Activated CD4-positive, alpha-beta T cell treated with anti-CD3 and anti-CD28 coated beads, Interleukin-2, amount 10 ng/mL, durations not matched to agents 24 days and 14 days (primary cell): Measurements from ENCODE around the gene CTNND2. TPM values are rescaled to one million over a fixed set of nuclear protein-coding genes. Genes with fewer than 3 reads are reported as not detected.
"Not testable (repeated sequence)": the region's sequence is repeated elsewhere in the genome, so short reads cannot be mapped to it uniquely, and the experiment has no call there.

ENCODE experiments used
- DNase-seq: peaks from one replicate; pipeline ENCODE4 v3.0.0; 2022
- H3K27ac Mint-ChIP-seq: one replicate; pipeline ENCODE4 v1.8.0; 2022; ENCODE audit warnings: mild to moderate bottlenecking, mixed read lengths
- H3K27me3 Mint-ChIP-seq: one replicate; pipeline ENCODE4 v1.8.0; 2022; ENCODE audit warnings: mixed read lengths
- H3K36me3 Mint-ChIP-seq: one replicate; pipeline ENCODE4 v1.8.0; 2022; ENCODE audit warnings: low read depth, mild to moderate bottlenecking, mixed read lengths
- H3K4me1 Mint-ChIP-seq: one replicate; pipeline ENCODE4 v1.8.0; 2021; ENCODE audit warnings: mixed read lengths
- H3K4me3 Mint-ChIP-seq: one replicate; pipeline ENCODE4 v1.8.0; 2022; ENCODE audit warnings: mild to moderate bottlenecking, moderate library complexity, mixed read lengths
- H3K9me3 Mint-ChIP-seq: one replicate; pipeline ENCODE4 v1.8.0; 2021; ENCODE audit warnings: mixed read lengths
- intact Hi-C: fragments of 100-400 bp; cut with micrococcal nuclease; formaldehyde crosslinking; loops from one replicate; pipeline ENCODE4 v1.15.1; 2023
- total RNA-seq: library from RNA; stranded (reverse); gene quantifications from 2 replicates; pipeline ENCODE4 v1.2.3, GENCODE V29; 2022

Gene CTNND2
- total RNA-seq, 1 donor from 2014 or later: not detected

- intact Hi-C loops: no loop called here
- Mint-ChIP-seq H3K9me3 (no peaks in the 10 kb centered on the region), H3K27me3 (no peaks in the 10 kb centered on the region), H3K27ac (no peak overlapping the region), H3K36me3 (no peaks in the 10 kb centered on the region), H3K4me3 (no peak overlapping the region), H3K4me1 (no peaks in the 10 kb centered on the region)
- no peak for DNase-seq
Observed at GRCh38 chr5:11335881-11336760, 568.1 kb downstream of the CTNND2 start.

DNA sequence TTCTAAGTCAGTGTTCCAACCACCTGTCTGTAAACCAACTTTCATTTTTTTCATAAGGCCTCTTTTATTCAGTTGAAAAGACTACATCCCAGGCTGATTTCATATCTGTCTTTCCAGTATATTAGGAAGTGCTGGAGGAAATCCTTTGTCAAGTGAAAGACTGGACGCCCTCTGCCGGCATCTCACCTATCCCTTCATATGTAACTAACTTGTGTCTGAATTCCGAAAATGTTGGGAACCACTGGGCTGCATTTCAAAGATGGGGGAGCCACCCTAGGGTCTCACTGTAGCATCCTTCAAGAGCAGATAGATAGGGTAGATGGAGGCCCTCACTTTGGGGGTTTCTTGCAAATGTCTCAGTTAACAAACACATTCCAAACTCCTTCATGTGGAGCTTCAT lies 569.8 kb downstream of the CTNND2 start:
- Mint-ChIP-seq H3K27ac (no peak overlapping the region), H3K4me1 (no peaks in the 10 kb centered on the region), H3K4me3 (no peak overlapping the region), H3K9me3 (no peaks in the 10 kb centered on the region), H3K27me3 (no peaks in the 10 kb centered on the region), H3K36me3 (no peaks in the 10 kb centered on the region)
- no peak for DNase-seq
- intact Hi-C loops: no loop called here

DNA sequence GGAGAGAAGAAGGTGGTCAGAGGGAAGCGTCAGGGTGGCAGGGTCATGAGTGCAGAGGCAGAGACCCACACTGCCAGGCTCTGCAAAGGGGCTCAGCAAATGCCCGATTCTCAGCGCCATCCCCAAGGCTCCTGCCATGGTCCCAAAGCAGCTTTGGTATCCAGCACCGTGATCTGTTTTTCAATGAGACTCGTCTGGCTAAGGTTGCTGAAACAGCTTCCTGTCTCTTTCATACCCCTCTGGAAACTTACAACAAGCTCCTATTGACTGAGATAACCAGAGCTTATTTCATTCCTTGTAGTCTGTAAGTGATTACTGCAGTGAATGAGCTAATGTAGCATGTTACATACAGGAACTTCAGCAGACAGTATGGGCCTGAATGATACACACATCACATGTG lies 574.6 kb downstream of the CTNND2 start:
- no peaks in the 10 kb centered on the region for H3K4me1 Mint-ChIP-seq
- H3K27ac Mint-ChIP-seq: no peak overlapping the region
- DNase-seq: no peak
- no peaks in the 10 kb centered on the region for H3K27me3 Mint-ChIP-seq
- no peaks in the 10 kb centered on the region for H3K9me3 Mint-ChIP-seq
- intact Hi-C loops: no loop called here
- H3K36me3 Mint-ChIP-seq: no peaks in the 10 kb centered on the region
- H3K4me3 Mint-ChIP-seq: no peak overlapping the region

DNA sequence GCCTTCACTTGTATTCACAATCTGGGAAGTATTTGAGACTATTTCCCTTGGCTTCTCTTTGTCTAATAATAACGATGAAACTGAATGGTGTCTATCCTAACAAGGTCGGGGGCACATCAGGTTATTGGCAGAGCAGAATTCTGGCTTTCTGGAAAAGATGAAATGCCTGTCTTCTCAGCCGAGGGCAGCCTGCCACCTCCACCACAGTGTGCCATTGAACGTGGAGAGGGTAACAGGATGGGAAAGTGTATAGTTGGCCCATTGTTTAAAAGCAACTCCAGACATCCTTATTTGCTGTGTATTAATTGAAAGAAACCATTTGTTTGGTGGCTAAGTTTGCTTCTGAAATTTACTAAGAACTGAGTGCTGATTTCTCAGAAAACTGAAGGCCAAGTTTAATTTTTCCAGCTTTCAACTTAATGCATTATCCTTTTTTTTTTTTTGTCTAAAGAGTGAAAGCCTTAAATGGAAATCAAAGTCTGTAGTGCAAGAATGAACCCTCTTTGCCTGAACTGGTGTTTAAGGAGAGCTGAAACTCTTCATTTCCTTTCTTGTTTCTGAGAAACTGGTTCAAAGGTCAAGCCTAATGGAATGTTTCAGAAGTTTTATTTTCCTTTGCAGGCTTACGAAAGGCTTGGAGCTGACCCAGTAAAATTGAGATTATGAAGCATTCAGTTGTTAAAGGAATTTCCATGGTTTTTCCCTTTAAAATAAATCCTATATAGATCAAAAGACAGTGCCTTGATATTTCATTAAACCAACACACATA lies 579.5 kb downstream of the CTNND2 start:
- no peak overlapping the region for H3K27ac Mint-ChIP-seq
- intact Hi-C loops: no loop called here
- H3K27me3 Mint-ChIP-seq: no peaks in the 10 kb centered on the region
- DNase-seq: no peak
- no peak overlapping the region for H3K4me3 Mint-ChIP-seq
- no peaks in the 10 kb centered on the region for H3K36me3 Mint-ChIP-seq
- H3K9me3 Mint-ChIP-seq: no peaks in the 10 kb centered on the region
- no peaks in the 10 kb centered on the region for H3K4me1 Mint-ChIP-seq

- H3K36me3 Mint-ChIP-seq: no peaks in the 10 kb centered on the region
- no peak overlapping the region for H3K4me3 Mint-ChIP-seq
- H3K27me3 Mint-ChIP-seq: no peaks in the 10 kb centered on the region
- no peaks in the 10 kb centered on the region for H3K9me3 Mint-ChIP-seq
- DNase-seq: no peak
- intact Hi-C loops: no loop called here
- H3K4me1 Mint-ChIP-seq: no peaks in the 10 kb centered on the region
- H3K27ac Mint-ChIP-seq: no peak overlapping the region
Observed at GRCh38 chr5:11323761-11324160, 580.5 kb downstream of the CTNND2 start.

GRCh38 chr5:11322133-11322532 lies 582.1 kb downstream of the CTNND2 start:
- no peak for DNase-seq
- H3K36me3 Mint-ChIP-seq: no peaks in the 10 kb centered on the region
- no peak overlapping the region for H3K27ac Mint-ChIP-seq
- no peaks in the 10 kb centered on the region for H3K27me3 Mint-ChIP-seq
- H3K9me3 Mint-ChIP-seq: no peaks in the 10 kb centered on the region
- no peaks in the 10 kb centered on the region for H3K4me1 Mint-ChIP-seq
- intact Hi-C loops: no loop called here
- no peak overlapping the region for H3K4me3 Mint-ChIP-seq

GRCh38 chr5:11319836-11320580 lies 584.2 kb downstream of the CTNND2 start:
- H3K27me3 Mint-ChIP-seq: no peaks in the 10 kb centered on the region
- no peaks in the 10 kb centered on the region for H3K9me3 Mint-ChIP-seq
- intact Hi-C loops: no loop called here
- DNase-seq: no peak
- H3K4me3 Mint-ChIP-seq: no peak overlapping the region
- no peak overlapping the region for H3K27ac Mint-ChIP-seq
- no peaks in the 10 kb centered on the region for H3K36me3 Mint-ChIP-seq
- no peaks in the 10 kb centered on the region for H3K4me1 Mint-ChIP-seq

DNA sequence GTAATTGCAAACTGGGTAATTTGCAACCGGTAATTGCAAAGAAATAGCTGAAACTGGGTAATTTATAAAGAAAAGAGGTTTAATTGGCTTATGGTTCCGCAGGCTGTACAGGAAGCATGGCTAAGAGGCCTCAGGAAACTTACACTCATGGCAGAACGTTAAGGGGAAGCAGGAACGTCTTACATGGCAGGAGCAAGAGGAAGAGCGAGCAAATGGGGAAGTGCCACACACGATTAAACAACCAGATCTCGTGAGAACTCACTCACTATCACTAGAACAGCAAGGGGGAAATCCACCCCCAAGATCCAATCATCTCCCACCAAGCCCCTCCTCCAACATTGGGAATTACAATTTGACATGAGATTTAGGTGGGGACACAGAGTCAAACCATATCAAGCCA lies 590.6 kb downstream of the CTNND2 start:
- DNase-seq, H3K36me3 Mint-ChIP-seq, H3K27ac Mint-ChIP-seq, H3K9me3 Mint-ChIP-seq, H3K27me3 Mint-ChIP-seq, H3K4me1 Mint-ChIP-seq, intact Hi-C loops, H3K4me3 Mint-ChIP-seq: not testable (repeated sequence)

- Mint-ChIP-seq H3K9me3 (no peaks in the 10 kb centered on the region), H3K27ac (no peak overlapping the region), H3K27me3 (no peaks in the 10 kb centered on the region), H3K4me1 (no peaks in the 10 kb centered on the region), H3K36me3 (no peaks in the 10 kb centered on the region), H3K4me3 (no peak overlapping the region)
- no peak for DNase-seq
- intact Hi-C loops: no loop called here
Observed at GRCh38 chr5:11311731-11312130, 592.5 kb downstream of the CTNND2 start.

GRCh38 chr5:11311272-11311671 lies 593.0 kb downstream of the CTNND2 start:
- H3K36me3 Mint-ChIP-seq: no peaks in the 10 kb centered on the region
- no peak for DNase-seq
- intact Hi-C loops: no loop called here
- H3K27me3 Mint-ChIP-seq: no peaks in the 10 kb centered on the region
- H3K4me1 Mint-ChIP-seq: no peaks in the 10 kb centered on the region
- no peaks in the 10 kb centered on the region for H3K9me3 Mint-ChIP-seq
- H3K4me3 Mint-ChIP-seq: no peak overlapping the region
- H3K27ac Mint-ChIP-seq: no peak overlapping the region

DNA sequence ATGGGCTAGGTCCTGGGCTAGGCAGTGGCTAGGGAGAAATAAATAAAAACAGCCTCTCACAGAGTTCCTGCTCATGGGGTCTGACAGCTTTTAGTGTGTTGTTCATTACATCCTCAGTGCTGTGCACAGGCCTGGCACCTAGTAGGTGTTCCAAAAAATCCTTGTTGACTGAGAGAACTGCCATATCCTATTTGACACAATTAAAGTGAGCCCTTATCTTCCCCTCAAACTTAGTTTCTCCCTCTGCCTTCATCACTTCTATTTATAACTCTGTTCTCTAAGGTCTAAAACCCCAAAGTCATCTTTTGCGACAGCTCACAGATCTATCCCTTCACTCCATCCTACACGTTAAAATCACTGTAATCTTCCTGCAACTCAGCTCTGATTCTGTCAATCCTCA lies 594.1 kb downstream of the CTNND2 start:
- no peak for DNase-seq
- intact Hi-C loops: no loop called here
- Mint-ChIP-seq H3K4me3 (no peak overlapping the region), H3K4me1 (no peaks in the 10 kb centered on the region), H3K27ac (no peak overlapping the region), H3K36me3 (no peaks in the 10 kb centered on the region), H3K27me3 (no peaks in the 10 kb centered on the region), H3K9me3 (no peaks in the 10 kb centered on the region)

GRCh38 chr5:11306365-11306764 lies 597.9 kb downstream of the CTNND2 start:
- no peaks in the 10 kb centered on the region for H3K27me3 Mint-ChIP-seq
- no peak overlapping the region for H3K27ac Mint-ChIP-seq
- no peak overlapping the region for H3K4me3 Mint-ChIP-seq
- H3K9me3 Mint-ChIP-seq: no peaks in the 10 kb centered on the region
- H3K36me3 Mint-ChIP-seq: no peaks in the 10 kb centered on the region
- intact Hi-C loops: no loop called here
- no peaks in the 10 kb centered on the region for H3K4me1 Mint-ChIP-seq
- no peak for DNase-seq

DNA sequence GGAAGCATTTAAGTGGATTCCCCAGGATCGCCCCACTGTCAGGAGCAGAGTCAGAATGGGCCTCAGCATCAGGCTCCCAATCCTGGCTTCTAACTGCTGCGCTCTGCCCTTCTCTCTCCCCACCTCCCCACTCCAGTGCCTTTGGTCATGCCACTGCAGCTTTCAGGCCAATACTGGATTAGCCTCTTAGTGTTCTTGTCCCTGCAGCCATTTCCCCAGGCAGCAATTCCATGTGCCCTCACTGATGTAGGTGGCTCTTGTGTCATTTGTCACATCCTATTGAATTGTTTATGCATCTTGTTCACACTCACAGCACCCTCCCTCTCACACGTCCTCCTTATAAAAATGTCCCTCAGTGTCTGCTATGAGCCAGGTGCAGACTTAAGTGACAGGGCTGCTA lies 599.0 kb downstream of the CTNND2 start:
- H3K36me3 Mint-ChIP-seq: no peaks in the 10 kb centered on the region
- no peaks in the 10 kb centered on the region for H3K9me3 Mint-ChIP-seq
- H3K4me1 Mint-ChIP-seq: no peaks in the 10 kb centered on the region
- H3K27me3 Mint-ChIP-seq: no peaks in the 10 kb centered on the region
- intact Hi-C loops: no loop called here
- no peak overlapping the region for H3K27ac Mint-ChIP-seq
- H3K4me3 Mint-ChIP-seq: no peak overlapping the region
- DNase-seq: no peak

DNA sequence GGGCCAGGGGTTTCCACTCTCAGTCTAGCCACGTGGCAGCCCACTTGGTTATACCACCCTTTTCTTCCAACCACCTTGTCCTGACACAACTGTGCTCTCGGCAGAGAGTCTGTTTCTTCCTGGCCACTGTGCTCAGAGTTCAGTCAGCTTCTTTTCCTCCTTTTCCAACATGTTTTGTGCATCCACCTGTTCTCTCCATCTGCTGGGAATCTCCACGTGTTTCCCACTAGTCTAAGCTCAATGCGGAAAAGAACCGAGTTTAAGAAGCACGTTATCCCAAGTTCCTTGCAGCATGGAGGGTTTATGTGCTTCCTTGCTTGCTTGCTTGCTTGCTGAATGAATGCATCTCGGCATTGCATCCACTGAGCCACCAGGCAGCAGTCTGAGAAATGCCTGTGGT lies 599.6 kb downstream of the CTNND2 start:
- Mint-ChIP-seq H3K36me3 (no peaks in the 10 kb centered on the region), H3K27me3 (no peaks in the 10 kb centered on the region), H3K4me1 (no peaks in the 10 kb centered on the region), H3K4me3 (no peak overlapping the region), H3K9me3 (no peaks in the 10 kb centered on the region), H3K27ac (no peak overlapping the region)
- intact Hi-C loops: no loop called here
- no peak for DNase-seq
